ENCODE data around the gene CENPX.

CENPX gene

DNA sequence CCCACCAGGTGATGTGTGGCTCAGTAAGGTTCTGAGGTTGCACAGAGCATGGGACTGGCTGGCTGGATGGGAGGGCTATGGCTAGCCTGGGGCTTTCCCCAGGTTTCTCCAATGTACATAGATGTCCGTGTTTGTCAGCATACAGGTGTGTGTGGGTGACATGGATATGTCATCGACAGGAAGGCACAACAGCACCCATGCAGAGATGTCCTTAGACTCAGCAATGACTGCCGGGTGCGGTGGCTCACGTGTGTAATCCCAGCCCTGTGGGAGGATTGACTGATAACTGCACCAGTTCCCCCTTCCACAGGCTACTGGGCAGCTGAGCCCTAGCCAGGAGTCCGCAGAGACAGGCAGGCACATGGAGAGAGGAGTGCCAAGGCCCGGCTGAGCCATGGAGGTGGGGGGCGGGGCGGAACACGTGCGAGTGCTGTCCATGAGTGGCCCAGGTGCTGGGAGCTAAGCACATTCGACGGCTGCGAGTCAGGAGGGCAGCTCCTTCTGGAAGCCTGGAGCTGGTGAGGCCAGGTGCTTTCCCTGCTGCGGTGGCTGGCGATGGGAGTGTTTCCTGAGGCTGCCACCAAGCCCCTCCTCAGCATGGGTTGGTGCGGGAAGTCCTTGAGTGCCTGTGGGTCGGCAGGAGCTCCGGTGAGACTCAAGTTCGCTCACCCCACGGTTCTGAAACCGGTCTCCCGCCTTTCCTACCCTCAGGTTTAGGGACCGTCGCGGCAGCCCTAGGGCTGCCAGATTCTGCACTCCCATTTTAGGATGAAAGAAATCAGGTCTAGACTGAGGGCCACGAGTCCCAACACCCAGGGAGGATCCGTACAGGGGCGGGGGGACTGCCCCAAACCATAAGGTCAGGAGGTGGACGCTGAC, 46.1 kb downstream of the CENPX start:
- DNase-seq = no peak

GRCh38 chr17:81973432-81973831, 49.2 kb downstream of the CENPX start:
- no peak for DNase-seq

- DNase-seq = no peak
Observed at GRCh38 chr17:81968850-81969812, 53.5 kb downstream of the CENPX start.
